NOMO-1 (cell line): ENCODE data around the gene DENND2A.

Source experiments
- DNase-seq, 2 experiments: peaks; one replicate each; lab custom pipeline; 2025; ENCODE audit not compliant: unreplicated experiment in 2 of 2; lab: John Stamatoyannopoulos, UW

The DENND2A gene

GRCh38 chr7:140478246-140479061 lies 162.2 kb downstream of the DENND2A start:
- peak; percentile 42 to 48 for DNase-seq

- DNase-seq = no peak
These were observed 163.8 kb downstream of the DENND2A start for GRCh38 chr7:140476698-140477261.

- peak in 1 of 2 experiments; percentile 5 for DNase-seq
These were observed 164.8 kb downstream of the DENND2A start for GRCh38 chr7:140475747-140476333.
